ENCODE data around the gene LRMDA.

GRCh38 chr10:76358743-76359395 lies 927.4 kb downstream of the LRMDA start:
- no peak for TF ChIP-seq CTCF (conservative IDR thresholded peaks at IDR 0.05; ENCODE audit: low read depth, low read length)
- TF ChIP-seq EZH2 (IDR thresholded peaks at IDR 0.05; ENCODE audit: borderline replicate concordance, low read depth, low read length, poor library complexity, severe bottlenecking) = no peak
